ENCODE data around the gene ARID5B.

ARID5B gene

GRCh38 chr10:61992059-61992460 is 90.6 kb downstream of the ARID5B start:
- DNase-seq: no peak

DNA sequence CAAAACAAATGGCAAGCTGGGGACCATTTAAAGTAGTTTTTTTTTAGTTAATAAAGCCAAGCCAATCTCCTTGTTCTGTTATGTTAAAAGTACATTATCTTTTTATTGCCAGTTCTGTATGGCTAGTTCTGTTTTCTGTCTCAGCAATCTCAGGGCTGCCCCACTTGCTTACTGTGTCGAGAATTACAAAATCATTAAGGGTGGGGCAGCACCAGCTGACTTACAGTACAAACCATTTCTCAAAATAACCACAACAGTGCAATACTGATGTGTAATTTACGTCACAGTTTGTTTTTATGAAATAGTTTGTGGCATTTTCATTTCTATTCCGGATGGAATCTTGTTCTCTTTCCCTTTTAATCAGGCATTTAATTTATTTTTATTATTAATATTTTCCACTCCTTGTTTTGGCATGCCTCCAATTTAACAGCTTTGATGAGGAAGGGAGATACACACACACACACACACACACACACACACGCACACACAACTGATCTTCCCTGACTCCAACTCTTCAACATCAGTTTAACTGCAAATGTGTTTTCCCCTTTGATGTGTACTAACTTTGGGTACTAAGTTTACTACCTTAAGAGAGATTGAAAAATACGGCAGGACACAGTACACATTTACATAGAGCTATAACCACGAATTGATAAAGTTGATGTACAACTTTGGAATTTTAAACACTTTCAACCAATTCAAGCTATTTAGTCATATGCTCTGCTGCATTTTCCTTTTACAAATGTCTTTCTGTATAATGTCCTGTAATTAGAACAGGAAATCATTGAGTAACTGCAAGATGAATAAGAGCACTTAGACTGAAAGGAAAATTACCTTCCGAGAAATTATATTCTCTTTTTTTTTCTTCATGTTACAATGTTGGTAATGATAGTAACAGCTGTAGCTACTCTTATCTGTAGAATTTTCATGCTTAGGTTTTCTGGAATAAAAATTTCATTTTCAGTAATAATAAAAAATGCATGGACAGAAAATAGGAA is 91.5 kb downstream of the ARID5B start:
- no peak for DNase-seq

GRCh38 chr10:61993711-61994401 is 92.4 kb downstream of the ARID5B start:
- no peak for DNase-seq

DNA sequence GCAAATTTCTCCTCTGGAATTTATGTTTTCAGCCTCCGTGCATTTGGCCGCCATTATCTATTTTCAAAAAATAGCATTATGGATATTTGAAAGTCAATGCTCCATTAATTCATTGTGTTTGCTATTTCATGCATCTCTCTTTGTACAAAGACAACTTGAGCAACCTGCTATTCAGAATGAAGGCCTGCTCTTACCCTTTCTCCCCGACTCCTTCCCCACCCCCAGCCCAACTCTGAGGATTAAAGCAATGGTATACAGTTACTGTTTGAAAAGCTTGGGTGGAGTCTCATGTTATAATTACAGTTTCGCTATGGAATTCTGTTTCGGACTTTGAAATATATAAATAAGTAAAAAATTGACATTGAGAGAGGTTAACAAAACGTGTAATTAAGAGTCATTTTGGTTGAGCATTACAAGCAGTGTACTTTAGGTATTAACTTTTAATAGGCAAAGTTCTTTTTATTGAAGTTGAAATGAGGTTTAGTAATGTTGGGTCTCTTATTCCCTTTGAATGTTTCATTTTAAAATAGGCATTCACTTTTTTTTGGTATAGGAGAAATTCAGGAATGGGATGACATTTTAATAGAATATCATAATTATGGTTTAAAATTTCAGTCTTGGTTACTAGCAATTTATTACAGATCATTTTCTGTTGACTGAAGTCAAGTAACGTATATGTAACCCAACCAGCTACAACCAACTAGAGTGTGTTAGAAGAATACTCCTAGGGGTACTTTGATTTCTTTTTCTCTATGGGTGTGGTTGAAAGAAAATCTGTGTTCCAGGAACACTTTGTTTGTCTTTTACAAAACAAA is 93.1 kb downstream of the ARID5B start:
- DNase-seq: no peak

DNA sequence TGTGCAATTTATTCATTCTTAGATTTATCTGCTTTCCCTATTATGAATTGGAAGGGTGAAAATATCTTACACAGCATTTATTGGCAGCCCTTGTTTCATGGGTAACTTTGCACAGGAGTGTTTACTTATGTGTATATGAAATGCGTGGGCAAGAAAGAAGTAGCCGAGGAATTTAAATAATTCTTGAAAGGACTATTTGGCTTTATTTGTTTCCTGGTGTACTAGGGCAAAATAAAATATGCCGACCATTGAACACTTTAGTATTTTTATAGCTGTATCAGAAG is 93.7 kb downstream of the ARID5B start:
- DNase-seq: no peak

DNA sequence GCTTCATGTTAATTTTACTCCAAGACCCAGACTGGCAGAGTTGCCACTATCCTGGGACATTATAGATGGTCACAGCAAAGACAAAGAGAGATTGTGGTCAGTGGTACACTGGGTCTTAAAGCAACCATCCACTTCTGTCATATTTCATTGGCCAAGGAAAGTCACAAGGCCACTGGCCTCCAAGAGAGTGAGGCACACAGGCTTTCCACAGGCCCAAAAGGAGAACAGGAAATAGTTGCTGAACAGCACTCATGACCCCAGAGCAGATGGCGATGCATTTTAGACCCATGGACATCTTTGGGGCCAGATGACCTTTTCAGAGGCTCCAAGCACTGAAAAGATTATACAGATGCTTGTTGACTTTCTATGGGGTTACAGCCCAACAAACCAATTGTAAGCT is 97.4 kb downstream of the ARID5B start:
- no peak for DNase-seq

DNA sequence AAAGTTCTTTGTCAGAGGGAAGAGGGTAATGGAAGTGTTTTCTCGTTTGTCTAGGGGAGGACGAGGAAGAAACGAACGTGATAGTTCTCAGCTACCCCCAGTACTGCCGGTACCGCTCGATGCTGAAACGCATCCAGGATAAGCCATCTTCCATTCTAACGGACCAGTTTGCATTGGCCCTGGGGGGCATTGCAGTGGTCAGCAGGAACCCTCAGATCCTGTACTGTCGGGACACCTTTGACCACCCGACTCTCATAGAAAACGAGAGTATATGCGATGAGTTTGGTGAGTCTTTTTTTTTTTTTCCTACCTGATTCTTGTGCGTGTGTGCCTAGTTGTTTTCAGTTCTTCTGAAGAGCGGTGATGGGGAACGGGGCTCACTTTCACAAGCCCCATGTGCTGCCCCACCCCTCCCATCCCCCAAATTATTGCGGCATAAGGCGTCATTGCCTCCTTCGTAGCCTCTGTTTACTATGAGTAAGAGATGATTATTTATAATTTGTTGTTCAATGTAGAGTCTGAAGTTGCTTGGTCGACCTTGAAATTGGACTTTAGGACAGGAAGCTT is 98.6 kb downstream of the ARID5B start:
- no peak for DNase-seq

- DNase-seq: no peak
Measured at GRCh38 chr10:62000726-62001125, 99.2 kb downstream of the ARID5B start.

- no peak for DNase-seq
Measured at GRCh38 chr10:62001898-62002297, 100.4 kb downstream of the ARID5B start.

- DNase-seq: no peak
Measured at GRCh38 chr10:62002753-62003152, 101.3 kb downstream of the ARID5B start.

GRCh38 chr10:62004042-62004441 is 102.5 kb downstream of the ARID5B start:
- DNase-seq: no peak

DNA sequence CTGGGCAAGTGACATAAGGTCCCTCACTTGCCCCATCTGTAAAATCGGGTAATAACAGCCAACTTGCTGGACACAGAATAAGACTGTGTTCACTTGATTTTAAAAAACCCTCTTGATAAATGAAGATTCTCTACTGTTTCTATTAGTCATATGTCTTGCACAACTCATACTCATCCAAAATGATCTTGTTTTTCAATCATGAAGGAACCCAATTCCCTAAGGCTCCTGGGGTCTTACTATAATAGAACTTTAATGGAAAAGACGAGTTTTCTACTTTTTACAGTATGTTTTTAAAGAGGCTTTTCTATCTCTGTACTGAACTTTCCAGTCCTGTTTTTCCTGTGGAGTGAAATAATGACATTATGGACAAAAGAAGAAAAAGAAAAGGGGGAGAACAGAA is 103.8 kb downstream of the ARID5B start:
- no peak for DNase-seq

GRCh38 chr10:62005687-62006086 is 104.2 kb downstream of the ARID5B start:
- DNase-seq: no peak

DNA sequence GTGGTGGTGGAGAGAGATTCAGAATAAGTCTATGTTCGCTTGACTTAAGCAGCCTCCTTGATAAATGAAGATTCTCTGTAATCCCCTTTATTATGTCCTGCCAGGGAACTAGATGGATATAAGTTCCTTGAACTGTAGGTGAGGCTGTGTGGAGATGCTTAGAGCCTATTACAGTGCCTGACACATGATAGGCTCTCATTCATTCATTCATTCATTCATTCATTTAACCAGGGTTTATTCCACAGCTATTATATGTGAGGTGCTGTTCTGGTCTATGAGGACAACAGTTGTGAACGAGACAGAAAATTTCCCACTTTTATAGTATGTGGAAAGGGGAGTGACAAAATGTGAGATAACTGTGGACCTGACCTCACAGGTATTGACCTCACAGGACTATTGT is 105.6 kb downstream of the ARID5B start:
- no peak for DNase-seq

DNA sequence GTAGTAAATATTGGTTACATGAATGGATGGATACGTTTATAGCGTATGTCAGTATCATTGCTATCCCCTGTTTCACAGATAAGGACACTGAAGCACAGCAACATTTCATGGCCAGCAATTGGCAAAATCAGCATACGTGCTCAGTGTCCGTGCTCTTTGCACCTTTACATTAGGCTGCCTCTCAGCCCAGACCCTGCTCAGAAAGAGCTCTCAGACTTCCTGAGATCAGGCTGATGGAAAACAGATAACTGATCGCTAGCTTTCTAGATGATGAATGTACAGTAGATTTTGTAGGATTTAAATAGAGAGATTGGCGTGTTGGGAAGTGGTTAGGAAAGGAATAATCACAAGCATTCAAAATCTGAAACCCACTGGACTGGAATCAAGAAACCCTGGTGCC is 106.7 kb downstream of the ARID5B start:
- no peak for DNase-seq

DNA sequence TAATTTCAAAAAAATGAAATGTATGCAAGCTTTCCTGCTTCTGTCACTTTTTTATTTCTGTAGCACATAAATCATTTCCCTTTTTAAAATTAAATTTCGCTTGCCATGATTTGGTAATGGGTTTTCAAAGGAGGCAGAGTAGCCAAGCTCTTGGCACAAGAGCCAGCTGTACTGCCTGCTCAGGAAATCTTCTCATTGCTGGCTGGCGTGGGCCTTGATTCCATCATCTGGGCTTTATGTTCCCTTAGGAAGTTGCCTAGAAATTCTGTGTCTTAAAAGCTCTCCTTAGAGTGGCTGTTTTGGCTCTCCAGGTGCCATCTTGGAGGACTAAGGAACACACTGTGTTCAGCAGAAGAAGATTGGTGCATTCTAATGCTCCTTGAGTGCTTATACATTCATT is 107.4 kb downstream of the ARID5B start:
- no peak for DNase-seq

DNA sequence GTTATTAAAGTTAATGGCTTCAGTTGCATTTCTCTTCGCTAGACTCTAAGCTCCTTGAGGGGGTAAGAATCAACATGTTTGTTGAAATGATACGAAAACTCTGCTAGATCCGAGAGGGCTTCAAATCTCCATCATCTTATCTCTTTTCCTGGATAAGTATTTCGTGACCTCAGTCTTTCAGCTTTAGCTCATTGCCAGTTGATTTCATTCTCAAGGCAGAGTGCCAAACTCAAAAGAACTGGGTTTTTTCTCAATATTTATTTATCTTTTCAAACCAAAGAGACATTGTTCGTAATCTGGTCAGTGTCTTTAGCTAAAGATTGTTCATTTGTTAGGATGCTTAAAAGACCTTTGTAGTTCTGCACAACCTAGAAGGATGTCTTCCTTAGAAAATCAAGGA is 108.9 kb downstream of the ARID5B start:
- DNase-seq: no peak

GRCh38 chr10:62011558-62011957 is 110.1 kb downstream of the ARID5B start:
- no peak for DNase-seq

DNA sequence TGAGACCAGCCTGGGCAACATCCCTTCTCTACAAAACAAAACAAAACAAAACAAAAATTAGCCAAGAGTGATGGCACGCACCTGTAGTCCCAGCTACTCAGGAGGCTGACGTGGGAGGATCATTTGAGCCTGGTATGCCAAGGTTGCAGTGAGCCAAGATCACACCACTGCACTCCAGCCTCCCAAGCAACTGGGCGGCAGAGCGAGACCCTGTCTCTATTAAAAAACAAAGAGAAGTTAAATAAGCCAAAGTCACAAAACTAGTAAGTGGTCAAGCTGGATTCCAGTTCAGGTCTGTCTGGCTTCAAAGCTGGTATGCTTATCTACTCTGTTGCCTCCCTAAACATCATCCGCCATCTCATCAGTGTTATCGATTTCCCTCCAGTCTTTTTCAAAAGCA is 110.8 kb downstream of the ARID5B start:
- no peak for DNase-seq

DNA sequence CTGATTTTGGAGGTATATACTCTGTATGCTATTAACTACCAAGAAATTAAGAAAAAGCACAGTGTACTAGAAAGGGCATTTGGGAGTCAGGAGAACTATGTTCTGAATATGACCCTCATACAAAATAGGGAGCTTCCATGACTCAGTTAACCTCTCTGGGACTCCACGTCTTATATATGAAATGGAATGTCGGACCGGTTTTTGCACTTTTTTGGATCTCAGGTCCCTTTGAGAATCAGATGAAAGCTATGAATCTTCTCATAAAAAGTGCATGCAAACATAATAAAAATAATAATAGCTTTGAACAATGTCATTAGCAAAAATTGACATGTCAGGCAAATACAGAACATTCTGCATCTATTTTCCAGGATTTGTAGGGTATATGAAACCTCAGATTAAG is 113.0 kb downstream of the ARID5B start:
- DNase-seq: no peak

- no peak for DNase-seq
Measured at GRCh38 chr10:62015994-62016393, 114.5 kb downstream of the ARID5B start.

DNA sequence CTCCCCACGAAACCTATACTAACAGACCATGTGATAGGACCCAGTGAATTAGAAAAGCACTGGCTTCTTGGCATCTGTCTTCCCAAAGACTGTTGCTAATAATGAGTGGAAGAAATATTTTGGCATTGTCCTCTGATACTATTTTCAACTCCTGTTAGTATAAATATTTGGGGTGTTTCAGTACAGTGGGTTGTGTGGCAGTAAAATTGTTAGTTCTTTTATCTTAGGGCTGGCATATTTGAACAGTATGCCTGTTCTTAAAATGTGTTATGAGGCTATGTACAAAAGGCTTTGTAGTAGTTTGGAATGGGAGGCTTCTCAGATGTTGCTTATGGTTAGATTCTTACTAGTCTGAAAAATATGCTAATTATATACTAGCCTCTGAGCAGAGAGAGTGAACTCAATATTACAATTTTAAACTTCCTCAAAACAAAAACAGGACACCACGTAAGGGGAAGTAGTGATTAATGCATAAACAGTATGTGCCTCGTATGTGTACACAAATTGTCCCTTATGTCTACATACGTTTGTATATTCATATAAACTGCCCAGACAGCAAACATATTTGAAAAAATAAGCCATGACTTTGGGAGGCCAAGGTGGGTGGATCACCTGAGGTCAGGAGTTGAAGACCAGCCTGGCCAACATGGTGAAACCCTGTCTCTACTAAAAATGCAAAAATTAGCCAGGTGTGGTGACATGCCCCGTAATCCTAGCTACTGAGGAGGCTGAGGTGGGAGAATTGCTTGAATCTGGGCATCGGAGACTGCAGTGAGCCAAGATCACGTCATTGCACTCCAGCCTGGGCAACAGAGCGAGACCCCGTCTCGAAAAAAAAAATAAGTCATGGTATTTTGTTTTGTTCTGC is 115.4 kb downstream of the ARID5B start:
- no peak for DNase-seq
